SK-N-MC (cell line): Measurements from ENCODE around the gene CPSF7.

Source experiments
- EZH2 ChIP-seq: fragments of 200-600 bp; sonication (generic); IDR thresholded peaks from one replicate; pipeline ENCODE4 v1.6.1; 2017; ENCODE audit warnings: antibody characterized with exemption
- FOXP2 ChIP-seq: optimal IDR thresholded peaks from 2 replicates; pipeline ENCODE3; 2011; ENCODE audit warnings: mild to moderate bottlenecking, moderate library complexity; ENCODE audit not compliant: insufficient read depth; ENCODE audit errors: extremely low read length, control extremely low read depth
- POLR2AphosphoS5 ChIP-seq: IDR thresholded peaks from 2 replicates; pipeline ENCODE4 v1.6.1; 2012; ENCODE audit warnings: mild to moderate bottlenecking, low read depth, low read length, borderline replicate concordance

- TF ChIP-seq EZH2 (no peak), FOXP2 (no peak), POLR2AphosphoS5 (no peak)
Observed at GRCh38 chr11:61356706-61357105, 73.1 kb downstream of the CPSF7 start.
